Endothelial cell of umbilical vein (primary cell): ENCODE measurements around the gene IGSF22.

ENCODE experiments used
- CTCF ChIP-seq, 2 donors: IDR thresholded peaks; 1 replicate in 1 of 2; 2 replicates in 1 of 2; pipeline ENCODE4 v1.5.1; 2011; ENCODE audit warnings: low read length in 2 of 2, mild to moderate bottlenecking in 2 of 2, moderate library complexity in 2 of 2, control low read depth in 1 of 2, inconsistent platforms in 1 of 2, low read depth in 1 of 2; ENCODE audit not compliant: insufficient read depth in 1 of 2; ENCODE audit errors: extremely low read depth in 1 of 2
- EZH2 ChIP-seq: IDR thresholded peaks from 2 replicates; pipeline ENCODE4 v1.6.1; 2012; ENCODE audit warnings: borderline replicate concordance, low read depth, mild to moderate bottlenecking, moderate library complexity, low read length, inconsistent platforms; ENCODE audit not compliant: severe bottlenecking
- MAX ChIP-seq: IDR thresholded peaks from 2 replicates; pipeline ENCODE4 v1.6.1; 2011; ENCODE audit not compliant: insufficient read depth, insufficient read length
- POLR2A ChIP-seq: IDR thresholded peaks from 2 replicates; pipeline ENCODE4 v1.6.1; 2012; ENCODE audit warnings: low read depth, mild to moderate bottlenecking, control low read depth, low read length
- POLR2AphosphoS5 ChIP-seq: IDR thresholded peaks from 2 replicates; pipeline ENCODE4 v1.6.1; 2012; ENCODE audit warnings: low read depth, mild to moderate bottlenecking, control low read depth, low read length, moderate library complexity; ENCODE audit not compliant: insufficient read depth

GRCh38 chr11:18700872-18701271 is 25.1 kb downstream of the IGSF22 start:
- no peak for TF ChIP-seq CTCF (IDR thresholded peaks at IDR 0.05; ENCODE audit: extremely low read depth in 1 of 2, insufficient read depth in 1 of 2, low read depth in 1 of 2, low read length in 2 of 2)
- TF ChIP-seq POLR2AphosphoS5, result no peak
- no peak for TF ChIP-seq POLR2A
- no peak for TF ChIP-seq EZH2
- TF ChIP-seq MAX, result no peak
